Central memory CD4-positive, alpha-beta T cell (primary cell): Measurements from ENCODE around the gene DECR2.
"Not testable (repeated sequence)": the region's sequence is repeated elsewhere in the genome, so short reads cannot be mapped to it uniquely, and the experiment has no call there.

Experiments
- DNase-seq: peaks from one replicate; pipeline ENCODE4 v3.0.0; 2022
- total RNA-seq, 3 experiments: gene quantifications; one replicate each; lab custom pipeline; 2026; lab: John Stamatoyannopoulos, UW

Gene DECR2, protein sequence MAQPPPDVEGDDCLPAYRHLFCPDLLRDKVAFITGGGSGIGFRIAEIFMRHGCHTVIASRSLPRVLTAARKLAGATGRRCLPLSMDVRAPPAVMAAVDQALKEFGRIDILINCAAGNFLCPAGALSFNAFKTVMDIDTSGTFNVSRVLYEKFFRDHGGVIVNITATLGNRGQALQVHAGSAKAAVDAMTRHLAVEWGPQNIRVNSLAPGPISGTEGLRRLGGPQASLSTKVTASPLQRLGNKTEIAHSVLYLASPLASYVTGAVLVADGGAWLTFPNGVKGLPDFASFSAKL
- total RNA-seq = 3.3 to 7.3 (median 4.4) reads per million in 3 experiments

DNA sequence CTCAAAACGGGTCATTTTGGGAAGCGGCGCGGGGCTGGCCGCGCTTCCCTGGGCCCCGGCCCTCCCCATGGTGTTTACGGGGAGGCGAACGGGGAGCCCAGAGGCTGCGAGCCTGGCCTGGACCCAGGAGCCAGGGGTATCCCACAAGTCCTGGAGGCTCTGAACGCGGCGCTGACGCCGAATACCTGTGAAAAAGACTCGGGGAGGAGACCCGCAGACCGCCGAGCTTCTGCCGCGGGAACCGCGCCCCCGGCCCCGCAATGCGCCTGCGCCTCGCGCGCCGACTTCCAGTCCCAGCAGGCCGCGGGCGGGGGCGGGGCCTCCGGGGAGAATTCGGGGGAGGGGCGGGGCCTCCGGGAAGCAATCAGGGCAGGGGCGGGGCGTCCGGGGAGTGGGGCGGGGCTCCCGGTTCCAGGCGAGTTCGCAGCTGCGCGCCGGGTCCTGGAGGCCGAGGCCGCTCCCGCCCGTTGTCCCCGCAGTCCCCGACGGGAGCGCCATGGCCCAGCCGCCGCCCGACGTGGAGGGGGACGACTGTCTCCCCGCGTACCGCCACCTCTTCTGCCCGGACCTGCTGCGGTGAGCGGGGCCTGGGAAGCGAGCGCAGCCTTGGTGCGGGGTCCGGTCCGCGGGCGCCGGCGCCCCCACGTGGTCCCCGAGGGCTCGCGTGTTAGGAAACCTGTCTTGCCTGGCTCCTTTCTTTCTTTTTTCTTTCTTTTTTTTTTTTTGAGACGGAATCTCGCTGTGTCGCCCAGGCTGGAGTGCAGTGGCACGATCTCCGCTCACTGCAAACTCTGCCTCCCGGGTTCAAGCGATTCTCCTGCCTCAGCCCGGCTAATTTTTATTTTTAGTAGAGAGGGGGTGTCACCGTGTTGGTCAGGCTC, at the start of gene DECR2:
Gene DECR2 (plus strand): TSS at position 418 of the 881 bp plus-strand sequence. CDS start 79 bp downstream, at position 497.
- DNase-seq = peak; percentile 92

DNA sequence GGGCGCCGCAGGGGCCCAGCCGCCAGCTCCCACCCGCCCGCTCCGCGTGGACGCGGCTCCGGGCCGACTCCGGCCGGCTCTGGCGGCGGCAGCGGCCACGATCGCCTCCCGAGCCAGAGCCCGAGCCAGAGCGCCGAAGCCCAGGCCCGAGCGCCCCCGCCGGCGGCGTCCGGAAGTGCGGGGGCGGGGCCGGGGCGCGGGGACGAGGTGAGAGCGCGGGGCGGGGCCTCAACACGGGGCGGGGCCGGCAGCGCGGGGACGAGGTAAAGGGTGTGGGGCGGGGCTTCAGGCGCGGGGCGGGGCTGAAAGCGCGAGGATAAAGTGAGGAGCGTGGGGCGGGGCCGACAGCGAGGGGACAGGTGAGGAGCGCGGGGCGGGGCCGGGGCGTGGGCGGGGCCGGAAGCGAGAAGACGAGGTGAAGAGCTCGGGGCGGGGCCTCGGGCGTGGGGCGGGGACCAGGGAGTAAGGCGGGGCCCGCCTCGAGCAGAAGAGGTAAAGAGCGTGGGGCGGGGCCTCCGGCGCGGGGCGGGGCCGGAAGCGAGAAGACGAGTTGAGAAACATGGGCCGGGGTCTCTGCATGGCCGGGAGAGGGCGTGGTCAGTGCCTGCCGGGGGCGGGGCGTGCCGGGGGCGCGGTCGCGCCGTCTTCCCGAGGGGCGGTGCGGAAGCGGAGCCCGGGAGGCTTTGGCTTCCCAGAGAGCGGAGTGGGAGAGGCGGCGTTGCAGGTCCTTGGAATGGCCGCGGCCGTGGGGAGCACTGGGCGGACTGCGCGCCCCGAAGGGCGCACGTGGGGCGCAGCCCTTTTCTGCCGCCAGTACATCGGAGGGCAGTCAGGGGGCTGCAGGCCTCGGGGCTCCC, 48.9 kb upstream of the DECR2 start, which contains the start of gene AXIN1:
Gene AXIN1 (minus strand): TSS at position 177 of the 857 bp plus-strand sequence. CDS start 5,698 bp downstream, outside the sequence.
- peak; percentile 98 for DNase-seq

DNA sequence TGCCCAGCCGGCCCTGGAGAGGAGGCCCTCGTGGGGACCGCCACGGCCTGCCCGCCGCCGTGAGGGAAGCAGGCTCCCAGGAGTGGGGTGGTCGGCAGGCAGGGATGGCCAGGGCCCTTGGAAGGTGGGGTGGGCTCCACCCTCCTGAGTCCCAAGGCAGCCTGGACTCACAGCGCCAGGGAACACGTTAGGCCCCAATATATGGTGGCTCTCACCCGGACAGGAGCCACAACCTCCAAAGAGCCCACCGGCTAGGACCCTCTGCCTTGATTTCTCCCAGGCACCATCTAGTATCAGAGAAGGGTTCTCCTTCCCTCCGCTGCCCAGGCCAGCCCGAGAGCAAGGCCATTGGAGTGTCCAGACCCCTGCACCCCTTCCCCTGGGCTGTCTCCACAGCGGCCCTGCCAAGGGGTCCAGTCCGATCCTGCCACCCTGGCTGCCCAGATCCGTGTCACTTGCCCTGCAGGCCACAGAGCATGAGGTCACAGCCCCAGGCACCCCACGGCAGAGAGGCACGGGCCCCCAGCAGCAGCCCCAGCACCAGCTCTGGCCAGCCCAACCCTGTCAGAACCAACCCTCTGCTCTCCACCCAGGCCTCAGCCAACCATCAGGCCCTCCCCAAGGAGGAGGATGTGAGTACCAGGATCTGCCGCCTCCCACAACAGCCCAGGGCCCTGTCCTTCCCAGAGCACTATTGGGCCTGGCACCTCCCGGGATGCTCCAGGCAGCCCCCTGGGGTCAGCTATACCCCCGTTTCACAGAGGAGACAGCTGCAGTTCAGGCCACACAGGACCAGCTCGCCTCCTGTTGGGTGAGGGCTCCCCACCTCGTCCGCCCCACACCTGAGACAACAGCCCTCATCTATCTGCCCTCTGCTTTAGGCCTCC, 48.0 kb upstream of the DECR2 start:
- no peak for DNase-seq

DNA sequence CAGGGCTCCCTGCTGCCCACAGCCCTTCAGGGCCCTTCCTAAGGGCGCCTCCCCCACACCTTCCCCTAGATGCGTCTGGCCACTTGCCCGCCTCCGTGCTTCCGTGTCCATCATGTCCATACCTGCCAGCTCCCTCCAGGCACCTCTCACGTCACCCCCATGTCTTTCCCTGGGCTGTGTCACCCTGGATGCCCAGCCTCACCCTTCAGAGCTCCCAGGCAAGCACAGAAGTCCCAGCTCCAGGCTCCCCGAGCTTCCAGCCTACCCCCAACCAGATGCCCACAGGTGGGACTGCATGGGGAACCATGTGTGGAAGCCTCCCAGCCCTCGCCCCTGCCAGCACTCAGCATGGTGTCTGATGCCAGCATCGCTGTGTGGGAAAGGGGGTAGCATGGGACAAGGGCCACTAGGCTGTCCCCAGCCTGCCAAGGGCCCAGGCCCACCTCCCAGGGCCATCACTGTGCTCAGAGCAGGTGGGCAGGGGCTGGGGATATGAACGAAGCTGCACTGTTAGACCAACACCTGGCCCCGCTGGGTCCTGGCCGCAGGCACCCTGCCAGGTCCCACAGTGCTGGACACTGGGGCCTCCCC, 47.3 kb upstream of the DECR2 start:
- DNase-seq = no peak

DNA sequence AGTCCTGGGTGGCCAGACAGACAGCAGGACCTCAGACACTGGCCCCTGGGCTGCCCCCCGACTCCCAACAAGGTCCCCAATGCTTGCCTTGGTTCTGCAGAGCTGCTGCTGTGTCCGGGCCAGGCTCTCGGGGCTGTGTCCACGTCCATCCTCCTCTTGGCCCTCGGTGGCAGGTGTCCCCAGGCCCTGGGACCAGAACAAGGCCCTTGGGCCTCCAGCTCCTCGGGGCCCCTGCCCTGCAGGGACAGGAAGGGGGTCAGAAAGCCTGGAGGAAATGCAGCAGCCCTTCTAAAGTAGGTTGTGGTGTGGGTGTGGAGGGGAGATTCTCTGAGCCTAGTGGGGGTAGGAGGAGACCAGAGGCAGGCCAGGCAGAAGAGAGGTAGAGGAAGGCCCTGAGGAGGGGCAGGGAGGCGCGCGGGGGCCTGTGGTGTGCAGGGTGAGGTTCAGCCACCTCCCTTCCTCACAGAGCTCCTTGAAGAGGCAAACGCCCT, 46.7 kb upstream of the DECR2 start:
- DNase-seq = peak; percentile 55

DNA sequence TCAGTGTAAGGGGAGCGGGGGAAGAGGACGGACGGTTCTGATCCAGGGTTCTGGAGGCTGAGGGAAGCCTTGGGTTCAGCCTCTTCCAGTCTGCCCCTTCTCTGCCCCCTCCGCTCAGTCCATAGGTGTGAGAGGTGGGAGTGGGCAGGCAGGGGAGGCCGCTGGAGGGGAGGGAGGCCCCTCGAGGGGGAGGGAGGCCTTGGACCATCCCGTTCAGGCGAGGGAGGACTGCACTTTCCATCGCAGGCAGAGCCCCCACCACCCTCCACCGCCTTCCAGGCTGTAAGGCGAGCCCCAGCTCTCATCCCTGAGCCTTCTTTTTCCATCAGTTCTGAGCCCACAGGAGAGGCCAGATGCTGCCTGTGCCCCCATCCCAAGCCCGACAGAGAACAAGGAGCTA, 44.9 kb upstream of the DECR2 start:
- no peak for DNase-seq

DNA sequence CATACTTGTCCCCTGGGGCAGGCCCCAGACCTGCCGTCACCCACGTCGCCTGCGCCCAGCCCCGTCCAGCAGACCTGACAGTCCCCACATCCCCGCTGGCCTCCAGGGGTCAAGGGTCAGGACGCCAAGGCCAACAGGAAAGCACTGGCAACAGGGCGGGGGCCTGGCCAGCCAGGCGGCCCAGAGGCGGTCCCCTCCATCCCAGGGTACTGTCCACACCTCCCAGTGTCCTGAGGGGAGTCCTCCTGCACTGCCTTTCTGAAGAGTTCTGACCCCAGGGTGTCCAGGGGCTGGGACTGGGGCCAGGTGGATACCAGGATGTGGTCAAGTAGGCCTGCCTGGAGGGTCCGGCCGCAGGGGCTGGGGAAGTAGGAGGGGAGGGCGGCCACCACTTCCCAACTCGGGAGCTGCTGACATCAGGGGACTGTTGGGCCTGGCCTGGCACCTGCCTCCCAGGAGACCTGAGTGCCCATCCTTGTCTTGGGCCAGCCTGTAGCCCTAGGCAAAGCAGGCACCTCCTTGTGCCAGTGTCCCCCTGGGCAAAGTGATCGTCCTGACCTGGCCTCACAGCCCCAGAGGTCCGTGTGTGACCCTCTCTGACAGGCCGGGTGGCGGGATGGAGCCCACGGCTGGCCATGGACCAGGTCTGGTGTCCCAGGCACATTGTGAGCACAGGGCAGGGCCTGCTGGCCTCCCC, 42.5 kb upstream of the DECR2 start:
- no peak for DNase-seq

DNA sequence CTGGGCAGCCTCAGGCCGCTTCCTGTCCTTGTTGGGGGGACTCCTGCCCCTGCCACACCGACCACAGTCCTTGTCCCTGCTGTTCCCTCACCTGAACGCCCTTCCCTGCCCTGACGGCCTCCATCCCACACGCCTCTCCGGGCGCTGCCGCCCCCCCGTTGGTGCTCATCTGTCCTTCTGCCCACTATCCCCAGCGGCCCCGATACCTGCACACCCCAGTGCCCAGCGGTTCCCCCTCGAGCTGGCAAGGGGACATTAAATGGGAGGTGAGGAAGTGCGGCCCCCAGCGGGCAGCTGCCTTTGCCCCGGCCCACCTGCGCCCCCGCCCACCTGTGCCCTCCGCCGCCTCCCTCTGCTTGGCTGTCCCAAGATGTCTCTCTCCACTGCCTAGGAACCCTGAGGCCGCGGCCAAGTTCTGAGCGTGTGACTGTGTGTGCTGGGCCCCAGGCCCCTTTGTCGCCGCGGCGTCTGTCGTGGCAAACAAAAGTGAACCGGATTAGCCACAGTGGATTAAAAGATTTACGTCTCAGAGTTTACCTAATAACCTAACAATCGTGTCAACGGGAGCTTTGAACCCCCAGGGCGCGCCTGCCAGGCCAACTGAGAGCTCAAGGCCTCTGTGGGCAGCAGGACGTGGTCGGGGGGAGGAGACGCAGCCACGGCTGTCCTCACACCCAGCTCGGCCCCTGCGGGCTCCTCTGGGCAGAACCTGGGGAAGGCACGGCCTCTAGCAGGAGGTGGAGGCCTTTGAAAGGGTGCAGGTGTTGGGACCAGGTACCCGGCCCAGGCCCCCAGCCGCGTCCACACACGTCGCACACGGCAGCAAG, 41.6 kb upstream of the DECR2 start:
- DNase-seq = no peak

DNA sequence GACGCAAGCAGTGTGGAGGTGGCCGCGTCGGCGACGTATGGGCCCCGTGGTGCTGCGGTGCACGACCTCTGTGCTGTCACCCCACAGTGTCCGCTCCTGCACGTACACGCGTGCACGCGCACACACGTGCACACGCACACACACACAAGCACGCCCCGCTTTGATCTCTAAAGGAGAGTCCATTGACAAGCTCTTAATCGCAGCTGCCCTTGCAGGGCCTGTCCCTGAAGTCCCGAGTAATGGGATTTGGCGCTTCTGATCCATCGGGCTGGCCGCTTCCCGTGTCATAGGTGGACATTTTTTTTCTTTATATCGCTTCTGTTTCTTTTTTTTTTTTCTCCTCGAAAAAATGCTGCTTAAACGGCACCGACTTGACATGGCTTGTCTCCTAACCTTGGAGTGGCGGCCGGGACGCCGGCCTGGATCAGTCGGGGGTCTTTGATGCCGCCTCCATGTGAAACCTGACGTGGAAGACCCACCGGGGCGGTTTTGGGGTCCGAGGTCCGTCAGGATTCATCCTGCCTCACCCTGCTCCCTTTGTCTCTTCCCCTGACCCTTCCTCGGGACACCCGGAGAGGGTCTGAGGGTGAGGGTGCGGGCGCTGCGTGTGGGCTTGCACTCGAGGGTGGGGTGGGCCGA, 40.9 kb upstream of the DECR2 start:
- DNase-seq = no peak

DNA sequence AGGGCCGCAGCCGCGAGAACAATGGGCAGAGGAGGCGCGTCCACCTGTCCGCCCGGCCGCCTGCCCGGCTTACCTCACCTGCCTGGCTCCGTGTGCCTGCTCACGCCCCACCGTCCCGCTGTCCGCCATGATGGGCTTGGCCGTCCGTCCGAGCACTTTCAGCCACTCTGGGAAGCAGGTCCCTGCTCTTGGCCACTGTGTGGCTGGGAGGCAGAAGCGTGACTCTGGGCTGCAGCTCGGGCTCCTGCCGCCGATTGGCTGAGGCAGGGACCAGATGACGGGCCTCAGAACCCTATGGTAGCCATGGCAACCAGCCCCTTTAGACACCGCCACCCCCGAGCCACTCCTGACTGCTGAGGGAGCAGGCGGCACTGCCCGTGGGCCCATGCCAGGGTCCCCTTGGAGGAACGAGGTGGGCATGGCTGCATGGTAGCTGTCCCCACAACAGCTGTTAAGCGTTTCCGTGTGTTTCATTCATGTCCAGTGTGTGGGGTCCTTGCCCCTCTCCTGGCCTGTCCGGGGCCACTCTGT, 40.3 kb upstream of the DECR2 start:
- DNase-seq = no peak

DNA sequence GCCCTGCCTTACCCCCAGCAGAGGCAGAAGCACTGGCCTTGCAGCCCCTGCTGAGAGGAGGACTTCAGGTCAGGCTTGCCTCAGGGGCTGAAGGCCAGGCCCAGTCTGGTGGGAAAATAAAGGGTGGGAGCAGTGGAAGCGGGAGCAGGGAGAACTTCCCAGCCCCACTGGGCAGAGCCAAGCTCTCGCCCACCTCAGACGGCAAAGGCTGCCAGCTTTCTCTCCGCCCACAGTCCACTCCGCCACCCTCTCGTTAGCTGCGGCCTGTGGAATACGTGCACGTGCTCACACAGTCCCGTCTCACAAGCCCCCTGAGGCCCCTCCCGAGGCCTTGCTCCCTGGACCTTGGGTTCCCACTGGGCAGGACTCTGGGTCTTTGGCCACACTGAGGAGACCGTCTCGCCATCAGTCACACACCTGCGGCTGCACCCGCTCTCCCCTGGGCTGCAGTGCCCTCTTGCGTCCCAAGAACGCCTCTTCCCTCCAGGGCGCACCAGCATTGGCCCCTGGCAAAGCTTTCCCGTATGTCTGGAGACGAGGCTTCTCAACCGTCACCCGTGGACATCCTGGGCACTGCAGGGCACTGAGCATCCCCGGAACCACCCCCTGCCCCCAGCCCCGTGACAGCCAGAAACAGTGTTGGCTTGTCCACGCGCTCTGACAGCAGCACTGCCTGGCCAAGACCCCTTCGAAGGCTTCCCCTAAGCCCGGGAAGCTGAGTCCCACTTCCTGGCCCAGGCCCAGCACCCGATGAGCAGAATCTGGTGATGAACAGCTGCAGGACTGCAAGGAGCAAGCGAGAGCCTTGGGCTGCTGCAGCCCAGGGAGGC, 39.6 kb upstream of the DECR2 start:
- DNase-seq = peak; percentile 70

DNA sequence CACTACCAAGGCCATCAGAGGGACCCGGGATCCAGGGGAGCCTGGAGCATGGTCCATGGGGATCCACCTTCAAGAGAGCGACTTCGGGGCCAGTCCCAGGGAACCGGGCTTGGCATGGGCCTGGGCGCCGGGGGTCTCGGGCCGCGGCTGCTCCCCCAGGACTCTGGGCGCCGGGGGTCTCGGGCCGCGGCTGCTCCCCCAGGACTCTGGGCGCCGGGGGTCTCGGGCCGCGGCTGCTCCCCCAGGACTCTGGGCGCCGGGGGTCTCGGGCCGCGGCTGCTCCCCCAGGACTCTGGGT, 39.0 kb upstream of the DECR2 start:
- not testable (repeated sequence) for DNase-seq

DNA sequence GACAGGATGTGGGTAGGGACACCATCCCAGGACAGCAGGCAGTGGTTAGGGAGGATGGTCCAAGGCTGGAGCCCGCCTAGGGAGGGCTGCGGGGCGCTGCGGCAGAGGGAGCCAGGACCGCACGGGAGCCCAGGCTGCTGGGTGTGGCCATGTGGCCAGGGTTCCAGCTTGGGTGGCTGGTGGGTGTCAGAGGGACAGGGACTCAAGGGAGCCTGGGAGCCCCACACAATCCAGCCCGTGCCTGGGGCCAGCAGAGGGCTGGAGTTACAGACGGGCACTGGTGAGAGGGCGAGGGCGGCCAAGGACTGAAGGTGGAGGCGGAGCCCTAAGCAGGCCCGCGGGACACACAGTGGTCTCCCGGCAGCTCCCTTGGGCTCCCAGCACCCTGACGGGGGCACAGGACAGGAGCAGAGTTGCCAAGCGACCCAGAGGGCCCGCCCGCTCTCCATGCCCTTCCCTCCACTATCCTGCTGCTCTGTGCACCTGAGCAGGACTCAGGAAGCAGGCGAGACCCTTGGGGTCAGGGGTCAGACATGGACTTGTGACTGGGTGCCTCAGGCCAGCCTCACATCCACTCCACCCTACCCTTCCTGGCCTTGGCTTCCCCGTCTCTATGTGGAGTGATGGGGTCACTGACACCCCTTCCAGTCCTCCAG, 38.4 kb upstream of the DECR2 start:
- no peak for DNase-seq

DNA sequence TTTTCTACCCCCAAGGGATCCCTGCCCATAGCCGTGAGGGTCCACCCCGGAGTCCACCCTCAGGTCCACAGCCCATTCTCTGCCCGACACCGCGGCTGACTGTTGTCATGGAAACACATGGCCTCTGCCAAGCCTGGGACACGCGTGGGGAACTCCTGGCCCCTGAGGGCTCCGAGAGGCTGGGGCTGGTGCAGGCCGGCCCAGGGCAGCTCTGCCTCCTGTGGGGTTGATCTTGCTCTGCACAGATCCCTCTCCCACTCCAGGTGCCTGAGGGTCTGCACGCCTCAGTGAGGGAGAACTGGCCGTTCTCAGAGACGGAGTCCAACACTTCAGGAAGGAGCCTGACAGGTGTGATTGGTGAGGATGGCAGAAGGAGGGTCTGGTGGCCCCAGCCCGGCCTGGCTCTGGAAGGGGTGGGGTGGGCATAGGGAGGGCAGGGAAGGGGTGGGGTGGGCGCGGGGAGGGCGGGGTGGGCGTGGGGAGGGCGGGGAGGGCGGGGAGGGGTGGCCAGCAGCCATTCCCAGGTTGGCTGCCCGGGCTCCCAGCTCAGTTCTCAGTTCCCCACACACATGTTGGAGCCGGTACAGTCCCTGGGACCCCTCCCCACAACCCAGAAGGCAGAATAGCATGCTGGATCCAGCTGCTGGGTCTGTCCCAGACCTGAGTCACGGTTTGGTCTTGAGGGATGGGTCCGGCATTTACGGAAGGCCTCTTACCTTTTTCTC, 37.8 kb upstream of the DECR2 start:
- DNase-seq = no peak

DNA sequence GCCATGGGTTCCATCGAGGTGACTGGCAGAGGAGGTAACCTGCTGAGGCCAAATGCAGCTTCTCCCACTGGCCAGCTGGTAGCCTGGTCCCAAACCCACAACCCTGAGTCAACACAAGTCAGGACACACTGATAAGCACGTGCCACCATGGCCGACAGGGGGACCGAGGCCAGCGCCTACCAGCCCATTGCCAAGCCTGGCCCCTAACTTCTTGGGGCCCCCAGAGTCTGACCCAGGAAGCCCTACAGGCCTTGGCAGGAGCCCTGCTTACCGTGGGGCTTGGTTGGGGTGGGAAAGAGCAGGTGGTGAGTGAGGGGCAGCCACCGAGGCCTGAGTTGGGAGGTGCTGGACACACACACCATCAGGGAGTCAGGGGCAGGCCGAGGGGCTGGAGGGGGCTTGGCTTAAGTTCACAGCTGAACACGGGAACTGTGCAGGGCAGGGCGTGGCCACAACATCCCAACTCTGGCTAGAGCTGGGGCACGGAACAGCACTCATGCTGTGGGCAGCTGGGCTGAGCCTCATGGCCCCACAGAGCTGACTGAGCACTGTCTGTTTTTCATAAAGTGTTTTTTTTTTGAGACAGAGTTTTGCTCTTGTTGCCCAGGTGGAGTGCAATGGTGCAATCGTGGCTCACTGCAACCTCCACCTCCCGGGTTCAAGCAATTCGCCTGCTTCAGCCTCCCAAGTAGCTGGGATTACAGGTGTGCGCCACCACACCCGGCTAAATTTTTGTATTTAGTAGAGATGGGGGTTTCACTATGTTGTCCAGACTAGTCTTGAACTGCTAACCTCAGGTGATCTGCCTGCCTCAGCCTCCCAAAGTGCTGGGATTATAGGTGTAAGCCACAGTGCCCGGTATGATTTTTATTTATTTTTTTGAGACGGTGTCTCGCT, 36.8 kb upstream of the DECR2 start:
- DNase-seq = no peak

DNA sequence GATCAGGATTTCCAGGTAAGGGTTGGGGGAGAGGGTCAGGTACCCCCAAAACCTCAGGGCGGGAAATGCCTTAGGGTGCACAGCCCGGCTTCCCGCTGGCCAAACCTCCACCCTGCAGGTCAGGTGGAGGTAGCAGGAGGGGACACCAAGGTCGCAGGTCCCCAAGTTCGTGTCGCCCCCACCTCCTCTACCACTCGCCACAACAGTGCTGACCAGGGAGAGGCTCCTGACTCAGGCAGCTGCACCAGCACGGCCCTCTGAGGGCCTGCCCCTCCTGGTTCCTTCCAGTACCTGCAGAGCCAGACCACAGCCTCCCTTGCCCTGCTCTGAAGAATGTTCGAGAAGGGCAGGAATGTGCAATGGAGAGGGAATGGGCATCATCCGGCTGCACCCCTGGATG, 35.2 kb upstream of the DECR2 start:
- no peak for DNase-seq
